ENCODE measurements around the gene EMC7.

Gene EMC7

DNA sequence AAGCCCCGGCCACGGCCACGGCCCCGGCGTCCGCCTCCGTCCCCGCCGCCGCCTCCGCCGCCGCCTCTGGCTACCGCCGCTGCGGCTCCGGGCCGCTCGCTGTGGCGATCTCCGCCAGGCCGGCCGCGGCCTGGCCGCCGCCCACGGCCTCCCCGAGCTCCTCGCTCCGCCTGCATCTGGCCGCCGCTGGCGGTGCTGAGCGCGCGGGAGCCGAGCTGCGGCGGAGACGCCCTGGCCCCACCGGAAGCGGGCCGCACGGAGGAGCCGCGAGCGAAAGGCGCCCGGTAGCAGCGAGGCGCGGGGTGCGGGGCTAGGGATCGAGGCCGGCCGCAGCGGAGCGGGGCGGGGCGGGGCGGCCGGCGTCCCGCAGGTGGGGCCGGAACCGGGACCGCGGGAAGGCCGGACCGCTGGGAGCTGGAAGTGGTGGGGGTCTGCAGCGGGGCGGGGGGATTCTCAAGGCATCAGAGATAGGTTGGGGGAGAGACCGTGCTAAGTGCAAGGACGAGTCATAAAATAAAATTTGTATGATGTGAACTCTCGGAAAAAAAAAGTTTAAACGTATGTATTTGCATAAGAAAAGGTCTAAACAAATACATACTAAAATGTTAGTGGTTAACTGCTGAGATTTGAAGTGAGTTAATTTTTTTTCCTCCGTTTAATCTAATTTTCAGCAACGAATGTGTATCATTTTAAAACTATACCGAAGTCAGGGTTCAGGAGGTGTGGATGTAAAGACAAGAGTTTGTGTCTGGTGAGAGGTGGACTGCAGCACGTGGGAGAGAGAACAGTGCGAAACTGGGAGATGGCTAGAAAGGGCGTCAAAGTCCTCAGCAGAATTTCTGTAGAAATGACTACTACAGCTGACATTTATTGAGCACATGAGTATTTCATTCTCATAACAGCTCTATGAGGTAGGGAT lies 62.5 kb downstream of the EMC7 start, which contains the start of gene AVEN:
Gene AVEN (minus strand): TSS at position 334 of the 919 bp plus-strand sequence. CDS start 158 bp downstream, at position 176.
- peak; percentile 40 for DNase-seq (ENCODE audit: low spot score)

DNA sequence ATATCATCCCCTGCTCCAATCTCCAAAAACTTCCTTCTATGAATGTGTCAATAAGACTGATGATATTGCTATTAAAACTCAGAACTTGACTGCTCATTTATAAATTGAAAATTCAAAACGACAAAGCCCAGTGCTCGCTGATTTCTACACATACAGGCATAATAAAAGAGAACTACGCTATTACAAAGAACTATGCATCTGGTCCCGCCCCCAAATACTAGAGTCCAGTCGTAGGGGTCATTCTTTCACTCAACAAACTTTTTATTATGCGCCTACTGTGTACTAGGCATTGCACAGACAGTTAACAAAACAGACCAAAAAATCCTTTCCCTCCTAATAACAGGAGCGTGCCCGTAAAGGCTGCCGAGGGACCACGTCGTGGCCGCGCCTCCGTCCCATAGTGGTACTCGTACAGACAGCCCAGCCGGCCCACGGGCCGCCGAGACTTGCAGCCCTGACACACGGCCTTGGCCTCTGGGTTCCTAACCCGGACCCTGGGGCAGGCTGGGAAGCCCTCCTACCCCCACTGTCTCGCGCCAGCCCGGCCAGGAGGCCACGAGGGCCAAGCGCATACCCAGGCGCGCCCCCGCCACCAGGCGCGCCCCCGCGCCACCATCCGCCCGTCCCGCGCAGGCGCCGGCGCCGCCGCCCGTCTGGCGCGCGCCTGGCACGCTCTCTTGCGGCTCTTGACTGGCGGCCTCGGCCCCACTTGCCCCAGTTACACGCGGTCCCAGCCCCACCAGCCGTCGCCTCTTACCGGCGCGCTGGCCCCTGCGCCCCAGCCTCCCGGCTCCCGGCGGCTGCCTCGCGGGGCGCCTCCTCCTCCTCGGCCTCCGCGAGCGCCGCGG lies 63.4 kb downstream of the EMC7 start:
- DNase-seq (ENCODE audit: low spot score), result peak; percentile 81

Measured in SK-N-DZ (cell line).